CD8-positive, alpha-beta memory T cell (primary cell): ENCODE data around the gene RBM47. TPM values are rescaled to one million over a fixed set of nuclear protein-coding genes. Genes with fewer than 3 reads are reported as not detected.
A peak's percentile ranks its signal among the peaks of the same experiment; 100 is the strongest.

ENCODE experiments used
- CTCF ChIA-PET: fragments of 350-600 bp; sonication (Branson Sonifier 250); formaldehyde crosslinking; loops from one replicate; lab custom pipeline; 2021; ENCODE audit warnings: antibody characterized with exemption; lab: Charles Lee
- POLR2A ChIA-PET: fragments of 350-600 bp; sonication (Branson Sonifier 250); formaldehyde crosslinking; loops from one replicate; lab custom pipeline; 2021; ENCODE audit warnings: antibody characterized with exemption; lab: Charles Lee
- DNase-seq, 5 donors: peaks; one replicate each; pipeline versions ENCODE4 v3.0.0 to v3.0.0-alpha.2; 2020 to 2022; ENCODE audit warnings: mixed read lengths in 1 of 5
- H3K27ac ChIP-seq: one replicate; pipeline ENCODE4 v1.7.0; 2013; ENCODE audit warnings: low read depth, mild to moderate bottlenecking, low read length, moderate library complexity
- H3K27me3 ChIP-seq: 2 replicates; pipeline ENCODE4 v1.7.0; 2013; ENCODE audit warnings: low read length, mild to moderate bottlenecking; ENCODE audit not compliant: insufficient read depth, poor library complexity, severe bottlenecking
- H3K36me3 ChIP-seq: 2 replicates; pipeline ENCODE4 v1.7.0; 2013; ENCODE audit warnings: mild to moderate bottlenecking, low read length, moderate library complexity; ENCODE audit not compliant: insufficient read depth
- H3K4me1 ChIP-seq: 2 replicates; pipeline ENCODE4 v1.7.0; 2013; ENCODE audit warnings: mild to moderate bottlenecking, low read length, moderate library complexity; ENCODE audit not compliant: insufficient read depth
- H3K4me3 ChIP-seq: 2 replicates; pipeline ENCODE4 v1.7.0; 2013; ENCODE audit warnings: mild to moderate bottlenecking, low read length
- H3K9me3 ChIP-seq: 2 replicates; pipeline ENCODE4 v1.7.0; 2013; ENCODE audit warnings: mild to moderate bottlenecking, low read length
- H3K27ac Mint-ChIP-seq, 8 donors: one replicate each; pipeline ENCODE4 v1.8.0; 2020 to 2021; ENCODE audit warnings: mixed read lengths in 8 of 8, mild to moderate bottlenecking in 6 of 8, inconsistent platforms in 3 of 8, moderate library complexity in 3 of 8
- H3K27me3 Mint-ChIP-seq, 2 donors: one replicate each; pipeline ENCODE4 v1.8.0; 2020 to 2021; ENCODE audit warnings: mixed read lengths in 2 of 2, mild to moderate bottlenecking in 1 of 2, moderate library complexity in 1 of 2
- H3K36me3 Mint-ChIP-seq, 3 donors: one replicate each; pipeline ENCODE4 v1.8.0; 2020 to 2021; ENCODE audit warnings: mixed read lengths in 3 of 3, inconsistent platforms in 1 of 3, mild to moderate bottlenecking in 1 of 3
- H3K4me1 Mint-ChIP-seq, 3 donors: one replicate each; pipeline ENCODE4 v1.8.0; 2020 to 2021; ENCODE audit warnings: mixed read lengths in 3 of 3, inconsistent platforms in 1 of 3, mild to moderate bottlenecking in 1 of 3
- H3K4me3 Mint-ChIP-seq, 7 donors: one replicate each; pipeline ENCODE4 v1.8.0; 2020 to 2021; ENCODE audit warnings: mixed read lengths in 7 of 7, mild to moderate bottlenecking in 6 of 7, moderate library complexity in 4 of 7, inconsistent platforms in 2 of 7
- H3K9me3 Mint-ChIP-seq, 5 donors: one replicate each; pipeline ENCODE4 v1.8.0; 2020 to 2022; ENCODE audit warnings: mixed read lengths in 5 of 5, mild to moderate bottlenecking in 3 of 5, moderate library complexity in 2 of 5, inconsistent platforms in 1 of 5
- polyA plus RNA-seq: library from polyadenylated mRNA; unstranded; fragments of 300-500 nt; fragmentation: Illumina TruSeq; gene quantifications from one replicate; pipeline ENCODE4 v1.2.3, GENCODE V29; 2021
- total RNA-seq, 2 experiments: library from RNA; stranded (reverse); gene quantifications; one replicate each; pipeline ENCODE4 v1.2.3, GENCODE V29; 2021

The RBM47 gene
- total and polyA plus RNA-seq, 3 experiments from 2014 or later = 1.1 to 1.4 TPM; not detected in 1

DNA sequence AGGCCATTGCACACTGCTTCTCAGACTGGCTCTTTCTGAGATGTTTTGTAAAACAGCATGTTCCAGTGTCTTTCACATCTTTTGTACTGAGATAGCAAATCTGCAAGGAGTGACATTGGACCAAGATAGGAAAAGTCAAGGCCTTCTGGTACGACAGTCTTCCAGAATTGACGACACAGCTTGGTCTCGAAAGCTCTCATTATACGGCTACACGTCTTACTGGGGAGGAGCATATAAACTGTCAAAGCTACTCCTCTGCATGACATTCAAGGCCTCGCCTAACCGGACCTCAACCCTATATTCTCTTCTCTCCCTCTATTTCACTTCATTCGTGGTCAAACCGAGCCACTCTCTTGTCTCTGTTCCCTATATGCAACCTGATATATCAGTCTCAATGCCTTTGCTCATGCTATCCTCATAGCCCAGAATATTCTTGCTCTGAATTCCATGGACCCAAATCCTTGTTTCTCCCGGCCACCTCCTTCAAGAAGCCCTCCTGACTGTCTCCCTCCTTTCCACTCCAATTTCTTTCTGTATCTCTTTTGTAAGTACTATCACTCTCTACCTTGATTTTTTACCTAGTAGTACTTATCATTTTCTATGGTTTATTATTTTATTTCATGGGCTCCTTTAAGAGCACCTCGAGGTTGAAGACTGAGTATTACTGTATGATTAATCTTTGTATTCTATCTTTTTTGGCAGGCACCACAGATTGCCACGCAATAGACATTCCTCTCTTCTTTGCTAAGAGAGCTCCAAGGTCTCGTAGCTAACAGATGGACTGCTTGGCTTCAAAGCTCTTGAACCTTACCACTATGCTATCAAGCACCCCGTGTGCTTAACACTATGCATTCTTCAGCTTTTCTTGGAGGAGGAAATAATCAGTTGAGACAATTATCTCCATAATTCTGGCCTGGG is 35.1 kb downstream of the RBM47 start:
- Mint-ChIP-seq H3K27ac (peak overlapping the region in 1 of 8 donors; percentile 30), H3K27me3 (peaks cover 8% of the 10 kb centered on the region in 2 donors), H3K36me3 (no peaks in the 10 kb centered on the region), H3K4me3 (no peak overlapping the region), H3K4me1 (no peaks in the 10 kb centered on the region), H3K9me3 (no peaks in the 10 kb centered on the region)
- Histone ChIP-seq H3K9me3 (no peaks in the 10 kb centered on the region), H3K4me3 (no peak overlapping the region), H3K36me3 (no peaks in the 10 kb centered on the region), H3K4me1 (no peaks in the 10 kb centered on the region), H3K27me3 (no peaks in the 10 kb centered on the region), H3K27ac (no peak overlapping the region)
- POLR2A ChIA-PET = no interaction called here
- CTCF ChIA-PET = no interaction called here
- DNase-seq = no peak

DNA sequence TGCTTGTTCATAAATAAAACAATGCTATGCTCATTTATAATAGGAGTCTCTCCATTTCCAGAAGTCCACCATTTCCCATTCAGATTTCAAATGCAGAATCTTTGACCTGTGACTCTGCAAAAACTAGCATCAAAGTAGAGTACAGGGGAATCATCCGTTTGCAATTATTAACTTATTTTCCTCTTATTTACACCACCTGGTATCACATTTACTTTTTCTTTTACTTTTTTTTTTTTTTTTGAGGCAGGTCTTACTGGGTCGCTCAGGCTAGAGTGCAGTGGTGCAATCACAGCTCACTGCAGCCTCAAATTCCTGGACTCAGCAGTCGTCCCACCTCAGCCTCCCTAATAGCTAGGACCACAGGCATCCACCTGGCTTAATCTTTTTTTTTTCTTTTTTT is 37.6 kb downstream of the RBM47 start:
- no peaks in the 10 kb centered on the region for H3K36me3 ChIP-seq
- H3K4me1 Mint-ChIP-seq = no peaks in the 10 kb centered on the region
- H3K4me3 ChIP-seq = no peak overlapping the region
- no peaks in the 10 kb centered on the region for H3K9me3 ChIP-seq
- peaks cover 11 to 12% of the 10 kb centered on the region in 2 donors for H3K27me3 Mint-ChIP-seq
- no peaks in the 10 kb centered on the region for H3K9me3 Mint-ChIP-seq
- H3K36me3 Mint-ChIP-seq = no peaks in the 10 kb centered on the region
- H3K4me1 ChIP-seq = no peaks in the 10 kb centered on the region
- no peak overlapping the region for H3K27ac ChIP-seq
- no peak overlapping the region for H3K27ac Mint-ChIP-seq
- CTCF ChIA-PET = no interaction called here
- POLR2A ChIA-PET = no interaction called here
- H3K27me3 ChIP-seq = no peaks in the 10 kb centered on the region
- no peak for DNase-seq
- no peak overlapping the region for H3K4me3 Mint-ChIP-seq

DNA sequence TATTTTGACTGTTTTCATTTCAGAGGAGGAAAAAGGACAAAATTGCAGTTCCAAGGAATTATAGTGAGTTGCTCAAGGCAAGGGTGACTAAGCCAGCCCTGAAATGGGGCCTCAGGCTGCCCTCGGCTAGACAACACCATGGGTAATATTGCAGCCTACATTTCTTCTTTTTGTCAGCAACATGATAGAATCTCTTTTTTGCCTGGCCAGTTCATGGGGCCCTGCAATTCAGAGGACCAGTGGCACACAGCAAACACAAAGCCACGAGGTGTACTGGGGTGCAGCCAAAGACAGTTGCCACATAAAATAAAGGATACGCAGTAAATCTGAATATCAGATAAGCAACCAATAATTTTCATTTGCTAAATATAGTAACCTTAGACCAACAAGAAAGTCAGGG is 41.8 kb downstream of the RBM47 start:
- Mint-ChIP-seq H3K4me1 (no peaks in the 10 kb centered on the region), H3K9me3 (no peaks in the 10 kb centered on the region), H3K36me3 (no peaks in the 10 kb centered on the region), H3K27ac (no peak overlapping the region), H3K4me3 (no peak overlapping the region), H3K27me3 (peaks cover 6% of the 10 kb centered on the region in 2 donors)
- Histone ChIP-seq H3K27ac (no peak overlapping the region), H3K36me3 (no peaks in the 10 kb centered on the region), H3K27me3 (no peaks in the 10 kb centered on the region), H3K4me1 (no peaks in the 10 kb centered on the region), H3K4me3 (no peak overlapping the region), H3K9me3 (no peaks in the 10 kb centered on the region)
- ChIA-PET POLR2A (no interaction called here), CTCF (no interaction called here)
- DNase-seq = no peak

DNA sequence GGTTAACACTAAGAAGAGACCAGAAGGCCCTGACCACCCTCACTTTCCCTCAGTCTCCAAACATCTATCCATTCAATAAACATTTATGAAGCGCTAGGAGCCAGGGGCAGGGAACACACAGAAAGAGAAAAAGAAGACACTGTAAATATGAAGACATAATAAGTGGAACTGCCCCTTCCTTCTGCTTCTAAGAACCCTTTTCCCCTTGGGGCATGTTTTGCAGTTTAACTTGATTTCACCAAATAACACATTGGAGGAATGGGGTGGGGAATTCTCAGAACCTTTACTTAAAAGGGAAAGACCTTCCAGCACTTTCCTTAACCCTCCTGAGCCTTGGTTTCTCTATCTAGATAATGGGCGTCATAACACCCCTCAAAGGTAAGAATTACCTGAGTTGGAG is 42.3 kb downstream of the RBM47 start:
- H3K4me3 ChIP-seq = no peak overlapping the region
- ChIA-PET CTCF (no interaction called here), POLR2A (no interaction called here)
- no peaks in the 10 kb centered on the region for H3K36me3 Mint-ChIP-seq
- H3K9me3 ChIP-seq = no peaks in the 10 kb centered on the region
- no peak overlapping the region for H3K4me3 Mint-ChIP-seq
- no peak for DNase-seq
- H3K27me3 Mint-ChIP-seq = peaks cover 6 to 10% of the 10 kb centered on the region in 2 donors
- no peaks in the 10 kb centered on the region for H3K4me1 ChIP-seq
- H3K4me1 Mint-ChIP-seq = no peaks in the 10 kb centered on the region
- no peaks in the 10 kb centered on the region for H3K27me3 ChIP-seq
- H3K27ac Mint-ChIP-seq = no peak overlapping the region
- no peaks in the 10 kb centered on the region for H3K9me3 Mint-ChIP-seq
- H3K27ac ChIP-seq = no peak overlapping the region
- no peaks in the 10 kb centered on the region for H3K36me3 ChIP-seq

DNA sequence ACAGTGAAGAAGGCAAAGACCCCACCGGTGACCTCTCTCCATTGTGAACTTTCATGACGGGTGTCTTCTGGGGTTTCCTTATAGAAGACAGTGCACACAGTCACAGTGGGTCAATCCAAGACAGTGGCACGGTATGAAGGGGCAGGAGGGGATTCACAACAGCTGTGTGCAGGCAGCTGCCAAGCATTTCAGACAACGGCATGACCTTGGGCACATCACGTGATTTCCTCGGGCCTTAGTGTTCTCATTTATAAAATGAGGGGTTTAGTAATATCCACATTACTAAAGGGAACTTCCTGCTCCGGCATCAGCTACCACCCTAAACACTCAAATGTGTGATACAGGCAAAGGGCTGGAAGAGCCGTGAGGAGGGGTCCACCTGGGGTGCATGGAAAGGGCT is 42.9 kb downstream of the RBM47 start:
- Mint-ChIP-seq H3K27ac (peak overlapping the region in 1 of 8 donors; percentile 44), H3K9me3 (no peaks in the 10 kb centered on the region), H3K4me3 (no peak overlapping the region), H3K27me3 (peaks cover 6 to 14% of the 10 kb centered on the region in 2 donors), H3K36me3 (no peaks in the 10 kb centered on the region), H3K4me1 (no peaks in the 10 kb centered on the region)
- H3K4me1 ChIP-seq = no peaks in the 10 kb centered on the region
- no peak overlapping the region for H3K27ac ChIP-seq
- H3K9me3 ChIP-seq = no peaks in the 10 kb centered on the region
- no peak overlapping the region for H3K4me3 ChIP-seq
- DNase-seq = no peak
- CTCF ChIA-PET = no interaction called here
- POLR2A ChIA-PET = no interaction called here
- H3K27me3 ChIP-seq = no peaks in the 10 kb centered on the region
- no peaks in the 10 kb centered on the region for H3K36me3 ChIP-seq

DNA sequence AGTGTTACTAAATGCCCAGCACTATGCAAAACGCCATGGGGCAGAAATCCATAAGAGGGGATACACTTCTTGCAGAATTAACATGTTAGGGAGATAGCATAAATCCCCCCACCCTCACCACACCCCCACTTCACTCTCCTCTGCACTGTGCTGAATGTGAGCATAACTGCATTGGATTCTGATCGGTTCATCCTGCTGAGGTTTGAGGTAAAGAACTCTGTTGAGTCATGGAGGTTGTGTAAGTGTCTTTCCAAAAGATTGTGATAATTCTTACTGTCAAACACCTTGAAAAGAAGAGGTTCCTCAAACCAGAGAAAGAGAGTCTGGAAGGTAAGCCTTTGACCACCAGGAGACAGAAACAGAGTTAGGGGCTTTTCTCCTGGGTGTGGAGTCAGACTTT is 43.6 kb downstream of the RBM47 start:
- Histone ChIP-seq H3K4me1 (no peaks in the 10 kb centered on the region), H3K27ac (no peak overlapping the region), H3K27me3 (no peaks in the 10 kb centered on the region), H3K36me3 (no peaks in the 10 kb centered on the region), H3K9me3 (no peaks in the 10 kb centered on the region), H3K4me3 (no peak overlapping the region)
- ChIA-PET POLR2A (no interaction called here), CTCF (no interaction called here)
- Mint-ChIP-seq H3K36me3 (no peaks in the 10 kb centered on the region), H3K4me3 (no peak overlapping the region), H3K9me3 (no peaks in the 10 kb centered on the region), H3K27ac (no peak overlapping the region), H3K4me1 (no peaks in the 10 kb centered on the region), H3K27me3 (peaks cover 8 to 14% of the 10 kb centered on the region in 2 donors)
- DNase-seq = no peak

DNA sequence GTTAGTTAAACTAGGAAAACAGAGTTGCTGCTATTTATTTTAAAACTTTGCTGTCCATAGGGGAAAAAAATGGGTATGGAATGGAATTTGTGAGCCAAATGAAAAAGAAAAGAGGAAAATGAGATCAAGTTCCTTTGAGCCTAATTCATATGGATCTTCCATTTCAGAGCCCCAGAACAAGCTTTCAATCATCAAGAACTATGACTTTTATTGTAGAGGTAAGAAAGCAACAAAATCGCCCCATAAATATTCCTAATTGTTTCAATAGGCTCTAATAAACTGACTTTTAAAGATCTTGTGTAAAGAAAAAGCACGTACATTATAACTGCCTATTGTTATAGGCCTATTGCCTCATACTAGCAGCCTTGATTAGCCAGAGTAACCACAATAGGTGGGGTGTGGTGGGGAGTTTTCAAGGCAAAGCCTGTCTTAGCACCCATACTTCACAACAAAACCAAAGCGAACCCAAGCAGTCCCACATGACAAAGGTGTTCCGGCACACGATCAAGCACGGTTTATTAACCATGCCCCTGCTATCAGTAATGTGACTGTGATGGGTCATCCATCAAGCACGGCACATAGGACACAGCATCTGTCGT is 44.4 kb downstream of the RBM47 start:
- H3K9me3 Mint-ChIP-seq = no peaks in the 10 kb centered on the region
- Histone ChIP-seq H3K27ac (no peak overlapping the region), H3K4me1 (no peaks in the 10 kb centered on the region), H3K4me3 (no peak overlapping the region), H3K36me3 (no peaks in the 10 kb centered on the region), H3K27me3 (no peaks in the 10 kb centered on the region), H3K9me3 (no peaks in the 10 kb centered on the region)
- ChIA-PET POLR2A (no interaction called here), CTCF (no interaction called here)
- H3K4me1 Mint-ChIP-seq = no peaks in the 10 kb centered on the region
- DNase-seq = no peak
- no peak overlapping the region for H3K27ac Mint-ChIP-seq
- no peaks in the 10 kb centered on the region for H3K36me3 Mint-ChIP-seq
- peaks cover 8 to 14% of the 10 kb centered on the region in 2 donors for H3K27me3 Mint-ChIP-seq
- no peak overlapping the region for H3K4me3 Mint-ChIP-seq

DNA sequence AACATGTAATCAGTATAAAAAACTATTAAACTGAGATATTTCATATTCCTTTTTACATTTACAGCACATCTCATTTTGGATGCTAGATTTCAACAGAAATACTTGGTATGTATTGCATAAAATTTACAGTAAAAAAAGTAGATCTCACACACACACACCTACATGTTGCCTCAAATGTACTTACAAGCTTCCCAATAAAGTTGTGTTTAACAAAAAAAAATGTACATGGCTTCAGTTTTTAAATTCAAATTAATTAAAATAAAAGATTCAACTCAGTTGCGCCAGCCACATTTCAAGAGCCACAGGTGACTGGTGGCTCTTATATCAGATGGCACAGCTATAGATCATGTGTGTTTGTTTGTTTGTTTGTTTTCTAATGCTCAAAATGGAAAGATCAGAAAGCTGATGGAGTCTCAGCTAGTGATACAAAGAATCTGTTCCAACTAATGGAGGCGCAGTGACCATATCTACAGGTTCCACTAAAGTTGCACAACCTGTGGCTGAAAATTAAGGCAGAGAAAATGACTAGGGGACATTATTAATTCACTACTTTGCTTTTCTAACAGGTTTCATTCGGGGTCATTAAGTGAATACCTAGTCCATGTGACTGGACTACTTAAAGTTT is 45.0 kb downstream of the RBM47 start:
- Histone ChIP-seq H3K4me3 (no peak overlapping the region), H3K4me1 (no peaks in the 10 kb centered on the region), H3K9me3 (no peaks in the 10 kb centered on the region), H3K36me3 (no peaks in the 10 kb centered on the region), H3K27ac (no peak overlapping the region), H3K27me3 (no peaks in the 10 kb centered on the region)
- H3K4me1 Mint-ChIP-seq = no peaks in the 10 kb centered on the region
- H3K9me3 Mint-ChIP-seq = no peaks in the 10 kb centered on the region
- ChIA-PET POLR2A (no interaction called here), CTCF (no interaction called here)
- H3K36me3 Mint-ChIP-seq = no peaks in the 10 kb centered on the region
- peaks cover 8 to 14% of the 10 kb centered on the region in 2 donors for H3K27me3 Mint-ChIP-seq
- no peak for DNase-seq
- H3K27ac Mint-ChIP-seq = no peak overlapping the region
- H3K4me3 Mint-ChIP-seq = no peak overlapping the region
